Nephron (organoid): ENCODE data around the gene HERC4.
"Not testable (repeated sequence)": the region's sequence is repeated elsewhere in the genome, so short reads cannot be mapped to it uniquely, and the experiment has no call there.

Source experiments
- H3K27ac Mint-ChIP-seq, 3 experiments: 2 replicates each; pipeline ENCODE4 v1.8.0; 2020; ENCODE audit warnings: mixed read lengths in 3 of 3, mild to moderate bottlenecking in 2 of 3, moderate library complexity in 1 of 3
- H3K27me3 Mint-ChIP-seq: 2 replicates; pipeline ENCODE4 v1.8.0; 2021; ENCODE audit warnings: low read depth, mild to moderate bottlenecking, moderate library complexity, mixed read lengths
- H3K36me3 Mint-ChIP-seq: 2 replicates; pipeline ENCODE4 v1.8.0; 2020; ENCODE audit warnings: low read depth, mixed read lengths
- H3K4me1 Mint-ChIP-seq: 2 replicates; pipeline ENCODE4 v1.8.0; 2020; ENCODE audit warnings: mixed read lengths
- H3K4me3 Mint-ChIP-seq, 3 experiments: 2 replicates each; pipeline ENCODE4 v1.8.0; 2020; ENCODE audit warnings: mild to moderate bottlenecking in 3 of 3, mixed read lengths in 3 of 3, moderate library complexity in 2 of 3
- H3K9me3 Mint-ChIP-seq: 2 replicates; pipeline ENCODE4 v1.8.0; 2020; ENCODE audit warnings: mixed read lengths
- TF ChIP-seq, protein P1 (sequence below), 3 experiments: fragments of 200-600 bp; sonication (generic); IDR thresholded peaks; one replicate each; pipeline ENCODE4 v1.5.0; 2021; ENCODE audit warnings: antibody characterized with exemption in 3 of 3; ENCODE audit not compliant: unreplicated experiment in 3 of 3

The HERC4 gene

DNA sequence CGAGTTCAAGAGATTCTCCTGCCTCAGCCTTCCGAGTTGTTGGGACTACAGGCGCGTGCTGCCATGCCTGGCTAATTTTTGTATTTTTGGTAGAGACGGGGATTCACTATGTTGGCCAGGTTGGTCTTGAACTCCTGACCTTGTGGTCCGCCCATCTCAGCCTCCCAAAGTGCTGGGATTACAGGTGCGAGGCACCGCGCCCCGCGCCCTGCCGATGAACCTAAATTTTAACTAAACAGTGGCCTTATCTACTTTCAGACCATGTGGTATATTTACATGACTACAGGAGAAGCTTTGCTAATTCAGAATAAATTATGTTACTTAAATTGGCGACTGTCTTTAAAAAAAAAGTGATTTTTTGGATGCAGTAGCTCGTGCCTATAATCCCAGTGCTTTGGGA lies 181.4 kb downstream of the HERC4 start:
- TF ChIP-seq, protein P1, sequence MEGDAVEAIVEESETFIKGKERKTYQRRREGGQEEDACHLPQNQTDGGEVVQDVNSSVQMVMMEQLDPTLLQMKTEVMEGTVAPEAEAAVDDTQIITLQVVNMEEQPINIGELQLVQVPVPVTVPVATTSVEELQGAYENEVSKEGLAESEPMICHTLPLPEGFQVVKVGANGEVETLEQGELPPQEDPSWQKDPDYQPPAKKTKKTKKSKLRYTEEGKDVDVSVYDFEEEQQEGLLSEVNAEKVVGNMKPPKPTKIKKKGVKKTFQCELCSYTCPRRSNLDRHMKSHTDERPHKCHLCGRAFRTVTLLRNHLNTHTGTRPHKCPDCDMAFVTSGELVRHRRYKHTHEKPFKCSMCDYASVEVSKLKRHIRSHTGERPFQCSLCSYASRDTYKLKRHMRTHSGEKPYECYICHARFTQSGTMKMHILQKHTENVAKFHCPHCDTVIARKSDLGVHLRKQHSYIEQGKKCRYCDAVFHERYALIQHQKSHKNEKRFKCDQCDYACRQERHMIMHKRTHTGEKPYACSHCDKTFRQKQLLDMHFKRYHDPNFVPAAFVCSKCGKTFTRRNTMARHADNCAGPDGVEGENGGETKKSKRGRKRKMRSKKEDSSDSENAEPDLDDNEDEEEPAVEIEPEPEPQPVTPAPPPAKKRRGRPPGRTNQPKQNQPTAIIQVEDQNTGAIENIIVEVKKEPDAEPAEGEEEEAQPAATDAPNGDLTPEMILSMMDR (IDR thresholded peaks at IDR 0.05; ENCODE audit: unreplicated experiment in 3 of 3), result no peak
- H3K27ac Mint-ChIP-seq, result no peak overlapping the region
- peaks cover 67% of the 10 kb centered on the region for H3K36me3 Mint-ChIP-seq

DNA sequence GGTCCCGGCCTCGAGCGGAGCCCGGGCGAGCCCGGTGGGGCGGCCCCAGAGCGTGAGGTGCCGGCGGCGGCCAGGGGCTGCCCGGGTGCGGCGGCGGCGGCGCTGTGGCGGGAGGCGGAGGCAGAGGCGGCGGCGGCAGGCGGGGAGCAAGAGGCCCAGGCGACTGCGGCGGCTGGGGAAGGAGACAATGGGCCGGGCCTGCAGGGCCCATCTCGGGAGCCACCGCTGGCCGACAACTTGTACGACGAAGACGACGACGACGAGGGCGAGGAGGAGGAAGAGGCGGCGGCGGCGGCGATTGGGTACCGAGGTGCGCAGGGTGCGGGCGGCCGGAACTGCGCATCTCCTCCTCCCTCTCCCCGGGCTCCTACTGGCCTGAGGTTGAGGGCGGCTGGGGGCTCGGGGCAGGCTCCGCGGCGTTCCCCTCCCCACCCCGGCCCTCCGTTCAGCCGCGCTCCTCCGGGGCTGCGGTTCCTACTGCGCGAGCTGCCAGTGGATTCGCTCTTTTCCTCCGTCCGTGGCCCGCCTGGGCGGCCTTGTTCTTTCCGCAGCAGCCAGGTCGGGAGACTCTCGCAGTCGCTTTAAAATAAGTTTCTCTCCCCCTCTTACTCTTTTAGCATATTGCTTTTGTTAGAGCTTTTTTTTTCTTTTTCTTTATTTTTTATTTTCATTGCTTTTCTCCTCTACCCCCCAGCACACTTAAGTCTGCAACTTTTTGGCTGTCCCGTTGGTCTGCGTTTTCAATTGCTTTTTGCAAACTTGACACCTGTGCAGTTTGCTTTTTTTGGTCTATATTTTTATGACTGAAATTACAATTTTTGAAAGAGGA lies 190.0 kb downstream of the HERC4 start:
- peaks cover 29% of the 10 kb centered on the region for H3K36me3 Mint-ChIP-seq
- no peaks in the 10 kb centered on the region for H3K27me3 Mint-ChIP-seq
- TF ChIP-seq, protein P1 (IDR thresholded peaks at IDR 0.05; ENCODE audit: unreplicated experiment in 3 of 3), result no peak
- no peaks in the 10 kb centered on the region for H3K9me3 Mint-ChIP-seq
- peak overlapping the region; percentile 95 to 99 (median 97) for H3K27ac Mint-ChIP-seq
- H3K4me1 Mint-ChIP-seq, result peaks cover 10% of the 10 kb centered on the region
- H3K4me3 Mint-ChIP-seq, result peak overlapping the region; percentile 94 to 98 (median 95)

More for the DNA sequence above, 181.4 kb downstream of the HERC4 start:
- Mint-ChIP-seq H3K4me1 (no peaks in the 10 kb centered on the region), H3K4me3 (no peak overlapping the region), H3K9me3 (no peaks in the 10 kb centered on the region), H3K27me3 (no peaks in the 10 kb centered on the region)

DNA sequence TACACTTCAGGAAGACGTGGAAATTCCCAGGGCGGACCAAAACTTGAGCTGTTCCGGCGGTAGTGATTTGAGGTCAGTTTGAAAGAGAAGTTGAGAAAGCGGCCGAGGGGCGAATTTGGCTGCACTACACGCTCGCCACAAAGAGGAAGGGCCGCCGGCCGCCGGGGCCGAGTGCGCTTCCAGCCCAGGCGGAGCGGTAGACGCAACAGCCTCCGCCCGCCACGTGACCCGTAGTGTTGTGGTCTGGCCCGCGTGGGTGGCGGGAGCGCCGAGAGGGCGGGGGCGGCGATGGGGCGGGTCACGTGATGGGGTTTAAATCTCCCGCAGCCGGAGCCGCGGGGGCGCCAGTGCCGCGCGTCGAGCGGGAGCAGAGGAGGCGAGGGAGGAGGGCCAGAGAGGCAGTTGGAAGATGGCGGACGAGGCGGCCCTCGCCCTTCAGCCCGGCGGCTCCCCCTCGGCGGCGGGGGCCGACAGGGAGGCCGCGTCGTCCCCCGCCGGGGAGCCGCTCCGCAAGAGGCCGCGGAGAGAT lies 190.7 kb downstream of the HERC4 start, which contains the start of gene SIRT1:
Gene SIRT1 (plus strand): TSS at position 344 of the 529 bp plus-strand sequence. CDS start 66 bp downstream, at position 410.
- H3K36me3 Mint-ChIP-seq, result peaks cover 24% of the 10 kb centered on the region
- no peaks in the 10 kb centered on the region for H3K27me3 Mint-ChIP-seq
- peak within 1 kb of the TSS; percentile 94 to 98 (median 95) for H3K4me3 Mint-ChIP-seq
- peaks cover 10% of the 10 kb centered on the region for H3K4me1 Mint-ChIP-seq
- peak within 1 kb of the TSS; percentile 95 to 99 (median 97) for H3K27ac Mint-ChIP-seq
- no peaks in the 10 kb centered on the region for H3K9me3 Mint-ChIP-seq
- TF ChIP-seq, protein P1 (IDR thresholded peaks at IDR 0.05; ENCODE audit: unreplicated experiment in 3 of 3), result no peak

DNA sequence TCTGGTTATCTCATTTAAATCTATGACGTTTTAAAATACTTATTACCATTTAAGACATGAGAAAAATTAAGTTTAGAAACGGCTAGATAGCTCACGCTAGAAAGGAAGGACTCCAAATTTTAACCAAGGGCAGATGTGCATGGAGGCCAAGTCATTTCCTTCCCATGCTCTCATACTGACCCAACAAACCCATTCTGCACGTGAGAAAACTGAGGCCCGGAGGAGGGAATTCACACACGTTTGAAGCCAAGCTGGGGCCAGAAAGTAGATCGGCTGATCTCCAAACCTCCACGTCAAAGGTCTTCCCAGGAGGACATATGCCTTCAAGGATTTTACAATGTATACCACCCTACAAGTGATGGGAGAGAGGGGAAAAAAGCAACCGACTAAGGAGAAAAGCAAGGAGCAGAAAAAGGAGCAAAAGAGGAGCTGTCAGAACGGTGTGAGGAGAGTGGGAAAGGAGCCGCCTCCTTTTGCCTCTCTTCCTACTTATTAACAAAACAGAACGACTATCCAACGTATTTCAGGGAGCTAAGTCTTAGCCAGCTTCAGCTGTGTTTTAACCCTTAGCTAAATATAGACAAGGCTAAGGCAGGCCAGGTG lies 191.3 kb downstream of the HERC4 start:
- Mint-ChIP-seq H3K27me3 (no peaks in the 10 kb centered on the region), H3K27ac (peak overlapping the region; percentile 95 to 99 (median 97)), H3K36me3 (peaks cover 18% of the 10 kb centered on the region), H3K9me3 (no peaks in the 10 kb centered on the region), H3K4me1 (peaks cover 10% of the 10 kb centered on the region), H3K4me3 (peak overlapping the region; percentile 84 to 95 (median 93))
- TF ChIP-seq, protein P1 (IDR thresholded peaks at IDR 0.05; ENCODE audit: unreplicated experiment in 3 of 3), result no peak

DNA sequence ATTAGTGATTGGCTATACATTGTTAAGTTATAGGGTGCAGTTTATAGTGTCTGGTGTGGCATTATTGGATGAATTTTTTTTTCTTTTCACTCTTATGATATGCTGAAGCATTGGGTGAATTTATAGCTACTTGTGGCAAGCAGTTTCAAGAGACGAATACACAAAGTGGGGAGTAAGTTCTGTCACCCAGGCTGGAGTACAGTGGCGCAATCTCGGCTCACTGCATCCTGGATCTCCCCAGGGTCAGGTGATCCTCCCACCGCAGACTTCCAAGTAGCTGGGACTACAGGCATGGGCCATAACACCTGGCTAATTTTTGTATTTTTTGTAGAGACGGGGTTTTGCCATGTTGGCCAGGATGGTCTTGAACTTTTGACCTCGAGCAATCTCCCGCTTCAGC lies 196.9 kb downstream of the HERC4 start:
- Mint-ChIP-seq H3K36me3 (no peaks in the 10 kb centered on the region), H3K27ac (no peak overlapping the region), H3K4me1 (no peaks in the 10 kb centered on the region), H3K4me3 (no peak overlapping the region), H3K27me3 (no peaks in the 10 kb centered on the region), H3K9me3 (no peaks in the 10 kb centered on the region)
- TF ChIP-seq, protein P1 (IDR thresholded peaks at IDR 0.05; ENCODE audit: unreplicated experiment in 3 of 3), result no peak

DNA sequence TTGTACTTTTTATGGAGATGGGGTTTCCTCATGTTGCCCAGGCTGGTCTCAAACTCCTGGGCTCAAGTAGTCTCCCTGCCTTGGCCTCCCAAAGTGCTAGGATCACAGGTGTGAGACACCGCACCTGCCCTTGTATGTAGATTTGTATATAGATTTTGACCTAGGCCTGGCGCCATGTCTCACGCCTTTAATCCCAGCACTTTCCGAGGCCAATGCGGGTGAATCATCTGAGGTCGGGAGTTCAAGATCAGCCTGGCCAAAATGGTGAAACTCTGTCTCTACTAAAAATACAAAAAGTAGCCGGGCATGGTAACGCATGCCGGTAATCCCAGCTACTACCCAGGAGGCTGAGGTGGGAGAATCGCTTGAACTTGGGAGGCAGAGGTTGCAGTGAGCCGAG lies 197.7 kb downstream of the HERC4 start:
- H3K4me1 Mint-ChIP-seq, H3K4me3 Mint-ChIP-seq, H3K27me3 Mint-ChIP-seq, H3K27ac Mint-ChIP-seq, H3K9me3 Mint-ChIP-seq, H3K36me3 Mint-ChIP-seq: not testable (repeated sequence)
